Activated CD4-positive, alpha-beta memory T cell treated with anti-CD3 and anti-CD28 coated beads for 36 hours (primary cell): ENCODE results near the gene CSTF1. TPM values are rescaled to one million over a fixed set of nuclear protein-coding genes. Genes with fewer than 3 reads are reported as not detected.
"Not testable (repeated sequence)": the region's sequence is repeated elsewhere in the genome, so short reads cannot be mapped to it uniquely, and the experiment has no call there.

Experiments
- CTCF ChIA-PET: fragments of 350-600 bp; sonication (Branson Sonifier 250); formaldehyde crosslinking; loops from one replicate; lab custom pipeline; 2021; ENCODE audit warnings: antibody characterized with exemption, inconsistent platforms; lab: Charles Lee
- POLR2A ChIA-PET: fragments of 350-600 bp; sonication (Branson Sonifier 250); formaldehyde crosslinking; loops from one replicate; lab custom pipeline; 2021; ENCODE audit warnings: antibody characterized with exemption; lab: Charles Lee
- DNase-seq: peaks from one replicate; pipeline ENCODE4 v3.0.0-alpha.2; 2020
- H3K27ac Mint-ChIP-seq: one replicate; pipeline ENCODE4 v1.8.0; 2021; ENCODE audit warnings: mixed read lengths
- H3K27me3 Mint-ChIP-seq: one replicate; pipeline ENCODE4 v1.8.0; 2021; ENCODE audit warnings: mixed read lengths
- H3K36me3 Mint-ChIP-seq: one replicate; pipeline ENCODE4 v1.8.0; 2021; ENCODE audit warnings: mixed read lengths
- H3K4me1 Mint-ChIP-seq: one replicate; pipeline ENCODE4 v1.8.0; 2021; ENCODE audit warnings: low read depth, mixed read lengths
- H3K4me3 Mint-ChIP-seq: one replicate; pipeline ENCODE4 v1.8.0; 2021; ENCODE audit warnings: mild to moderate bottlenecking, mixed read lengths
- H3K9me3 Mint-ChIP-seq: one replicate; pipeline ENCODE4 v1.8.0; 2021; ENCODE audit warnings: mixed read lengths
- intact Hi-C: fragments of 100-400 bp; cut with micrococcal nuclease; formaldehyde crosslinking; loops from one replicate; pipeline ENCODE4 v1.15.1; 2023
- total RNA-seq, 2 experiments: library from RNA; stranded (reverse); gene quantifications; one replicate each; pipeline ENCODE4 v1.2.3, GENCODE V29; 2021

CSTF1 gene
- total RNA-seq, 2 experiments from 2014 or later: 53.9 to 56.6 TPM

- ChIA-PET CTCF (interaction anchor here (0.8 to 2.0 kb wide), 5 partner anchors 10 to 105 kb away, joined by 3 to 8 read pairs (median 6); partner anchors contain the start of genes AURKA and CSTF1), POLR2A (interaction anchor here (0.7 to 3.7 kb wide), 7 partner anchors 12 to 1184 kb away, joined by 3 to 27 read pairs (median 7); partner anchors contain the start of genes AURKA and CSTF1)
- H3K9me3 Mint-ChIP-seq, H3K27me3 Mint-ChIP-seq, DNase-seq: not testable (repeated sequence)
- Mint-ChIP-seq H3K4me1 (peaks cover 53% of the 10 kb centered on the region), H3K4me3 (peak overlapping the region; percentile 83), H3K36me3 (peaks cover 36% of the 10 kb centered on the region), H3K27ac (peak overlapping the region; percentile 91)
- intact Hi-C loops: loop anchor here (10.0 kb wide), 1 partner anchor 984 kb away; the partner anchor contains the start of gene RBM38
These were observed 18.8 kb downstream of the CSTF1 start for GRCh38 chr20:56411287-56411686.

GRCh38 chr20:56411759-56412472, 19.5 kb downstream of the CSTF1 start, which contains the start of gene CASS4:
Gene CASS4, plus strand, starts transcription at chr20:56412260. Its CDS starts 199 bp downstream, at chr20:56412459.
- Mint-ChIP-seq H3K9me3 (no peaks in the 10 kb centered on the region), H3K4me1 (peaks cover 59% of the 10 kb centered on the region), H3K27ac (peak within 1 kb of the TSS; percentile 91), H3K27me3 (no peaks in the 10 kb centered on the region), H3K4me3 (peak within 1 kb of the TSS; percentile 83), H3K36me3 (peaks cover 30% of the 10 kb centered on the region)
- peak; percentile 63 for DNase-seq
- intact Hi-C loops: loop anchor here (1.0 to 10.0 kb wide), 2 partner anchors 20 to 983 kb away; partner anchors contain the start of genes AURKA, CSTF1 and RBM38
- CTCF ChIA-PET: interaction anchor here (0.8 to 2.0 kb wide), 7 partner anchors 11 to 977 kb away, joined by 3 to 10 read pairs (median 6); partner anchors contain the start of genes AURKA and CSTF1
- POLR2A ChIA-PET: interaction anchor here (1.0 to 3.7 kb wide), 10 partner anchors 11 to 58 kb away, joined by 3 to 27 read pairs (median 6); partner anchors contain the start of genes AURKA, CSTF1 and RTF2

GRCh38 chr20:56412473-56412790, 20.0 kb downstream of the CSTF1 start:
- Mint-ChIP-seq H3K9me3 (no peaks in the 10 kb centered on the region), H3K4me1 (peaks cover 65% of the 10 kb centered on the region), H3K4me3 (peak overlapping the region; percentile 83), H3K27me3 (no peaks in the 10 kb centered on the region), H3K27ac (peak overlapping the region; percentile 91), H3K36me3 (peaks cover 28% of the 10 kb centered on the region)
- CTCF ChIA-PET: interaction anchor here (0.9 to 2.0 kb wide), 7 partner anchors 10 to 977 kb away, joined by 3 to 10 read pairs (median 6); partner anchors contain the start of genes AURKA and CSTF1
- POLR2A ChIA-PET: interaction anchor here (1.0 to 3.7 kb wide), 10 partner anchors 10 to 57 kb away, joined by 3 to 27 read pairs (median 6); partner anchors contain the start of genes AURKA, CSTF1 and RTF2
- intact Hi-C loops: loop anchor here (1.0 to 10.0 kb wide), 2 partner anchors 20 to 982 kb away; partner anchors contain the start of genes AURKA, CSTF1 and RBM38
- DNase-seq: no peak

- peak overlapping the region; percentile 83 for H3K4me3 Mint-ChIP-seq
- ChIA-PET POLR2A (interaction anchor here (0.7 to 3.7 kb wide), 11 partner anchors 10 to 56 kb away, joined by 3 to 27 read pairs (median 6); partner anchors contain the start of genes AURKA, CSTF1 and RTF2), CTCF (interaction anchor here (1.5 to 2.0 kb wide), 6 partner anchors 10 to 41 kb away, joined by 4 to 10 read pairs (median 6); partner anchors contain the start of genes AURKA and CSTF1)
- DNase-seq: no peak
- intact Hi-C loops: loop anchor here (1.0 to 10.0 kb wide), 2 partner anchors 21 to 982 kb away; partner anchors contain the start of genes AURKA, CSTF1 and RBM38
- peak overlapping the region; percentile 91 for H3K27ac Mint-ChIP-seq
- peaks cover 25% of the 10 kb centered on the region for H3K36me3 Mint-ChIP-seq
- H3K9me3 Mint-ChIP-seq: no peaks in the 10 kb centered on the region
- H3K4me1 Mint-ChIP-seq: peaks cover 70% of the 10 kb centered on the region
- H3K27me3 Mint-ChIP-seq: no peaks in the 10 kb centered on the region
These were observed 20.5 kb downstream of the CSTF1 start for GRCh38 chr20:56412949-56413348.

GRCh38 chr20:56414842-56415765, 22.7 kb downstream of the CSTF1 start:
- DNase-seq: peak; percentile 92
- Mint-ChIP-seq H3K27me3 (no peaks in the 10 kb centered on the region), H3K4me1 (peaks cover 80% of the 10 kb centered on the region), H3K4me3 (peak overlapping the region; percentile 58), H3K9me3 (no peaks in the 10 kb centered on the region), H3K36me3 (peaks cover 24% of the 10 kb centered on the region), H3K27ac (peak overlapping the region; percentile 91)
- ChIA-PET CTCF (interaction anchor here (0.8 to 1.9 kb wide), 2 partner anchors 17 to 55 kb away, joined by 3 to 4 read pairs; no protein-coding TSS in a partner anchor), POLR2A (interaction anchor here (0.9 to 3.7 kb wide), 6 partner anchors 8 to 39 kb away, joined by 3 to 17 read pairs (median 6); no protein-coding TSS in a partner anchor)
- intact Hi-C loops: loop anchor here (1.0 to 10.0 kb wide), 4 partner anchors 14 to 980 kb away; partner anchors contain the start of genes RBM38 and RTF2

GRCh38 chr20:56417402-56417801, 25.0 kb downstream of the CSTF1 start:
- POLR2A ChIA-PET: interaction anchor here (1.3 to 3.4 kb wide), 3 partner anchors 11 to 51 kb away, joined by 3 to 19 read pairs (median 16); partner anchors contain the start of genes AURKA, CSTF1 and RTF2
- Mint-ChIP-seq H3K4me3 (peak overlapping the region; percentile 71), H3K4me1 (peaks cover 88% of the 10 kb centered on the region), H3K27ac (peak overlapping the region; percentile 91), H3K9me3 (no peaks in the 10 kb centered on the region), H3K36me3 (peaks cover 19% of the 10 kb centered on the region), H3K27me3 (no peaks in the 10 kb centered on the region)
- CTCF ChIA-PET: interaction anchor here (2.4 kb wide), 1 partner anchor 19 kb away, joined by 10 read pairs; no protein-coding TSS in a partner anchor
- DNase-seq: no peak
- intact Hi-C loops: loop anchor here (10.0 kb wide), 1 partner anchor 977 kb away; the partner anchor contains the start of gene RBM38

- Mint-ChIP-seq H3K27ac (peak overlapping the region; percentile 91), H3K4me1 (peaks cover 88% of the 10 kb centered on the region), H3K9me3 (no peaks in the 10 kb centered on the region), H3K36me3 (peaks cover 14% of the 10 kb centered on the region), H3K4me3 (peak overlapping the region; percentile 71), H3K27me3 (no peaks in the 10 kb centered on the region)
- DNase-seq: no peak
- CTCF ChIA-PET: interaction anchor here (1.4 to 2.5 kb wide), 3 partner anchors 12 to 24 kb away, joined by 4 to 10 read pairs (median 9); no protein-coding TSS in a partner anchor
- POLR2A ChIA-PET: interaction anchor here (1.3 to 3.4 kb wide), 4 partner anchors 11 to 50 kb away, joined by 3 to 19 read pairs (median 10); partner anchors contain the start of genes AURKA, CSTF1 and RTF2
- intact Hi-C loops: loop anchor here (1.0 to 10.0 kb wide), 3 partner anchors 11 to 977 kb away; partner anchors contain the start of gene RBM38
These were observed 25.5 kb downstream of the CSTF1 start for GRCh38 chr20:56417911-56418310.

GRCh38 chr20:56418385-56418861, 26.0 kb downstream of the CSTF1 start:
- ChIA-PET POLR2A (interaction anchor here (0.9 to 3.4 kb wide), 6 partner anchors 9 to 50 kb away, joined by 3 to 19 read pairs (median 5); partner anchors contain the start of genes AURKA, CSTF1 and RTF2), CTCF (interaction anchor here (1.4 to 2.5 kb wide), 4 partner anchors 11 to 26 kb away, joined by 4 to 10 read pairs (median 7); partner anchors contain the start of gene AURKA)
- intact Hi-C loops: loop anchor here (1.0 to 10.0 kb wide), 3 partner anchors 11 to 976 kb away; partner anchors contain the start of gene RBM38
- DNase-seq: peak; percentile 45
- H3K4me1 Mint-ChIP-seq: peaks cover 87% of the 10 kb centered on the region
- H3K36me3 Mint-ChIP-seq: peaks cover 14% of the 10 kb centered on the region
- peak overlapping the region; percentile 91 for H3K27ac Mint-ChIP-seq
- no peaks in the 10 kb centered on the region for H3K9me3 Mint-ChIP-seq
- no peaks in the 10 kb centered on the region for H3K27me3 Mint-ChIP-seq
- H3K4me3 Mint-ChIP-seq: peak overlapping the region; percentile 71

- CTCF ChIA-PET: interaction anchor here (2.4 to 2.5 kb wide), 2 partner anchors 10 to 22 kb away, joined by 9 to 10 read pairs; no protein-coding TSS in a partner anchor
- H3K27ac Mint-ChIP-seq: peak overlapping the region; percentile 91
These were observed 27.6 kb downstream of the CSTF1 start for GRCh38 chr20:56420028-56420427.

More at GRCh38 chr20:56420028-56420427, 27.6 kb downstream of the CSTF1 start:
- H3K9me3 Mint-ChIP-seq: no peaks in the 10 kb centered on the region
- POLR2A ChIA-PET: interaction anchor here (0.6 to 1.8 kb wide), 2 partner anchors 10 to 23 kb away, joined by 4 read pairs; no protein-coding TSS in a partner anchor
- no peak overlapping the region for H3K4me3 Mint-ChIP-seq
- intact Hi-C loops: no loop called here
- peaks cover 85% of the 10 kb centered on the region for H3K4me1 Mint-ChIP-seq
- no peaks in the 10 kb centered on the region for H3K27me3 Mint-ChIP-seq
- H3K36me3 Mint-ChIP-seq: peaks cover 9% of the 10 kb centered on the region
- DNase-seq: peak; percentile 6
